GM19324 (cell line): ENCODE measurements around the gene CACNA1I.
"Not testable (repeated sequence)": the region's sequence is repeated elsewhere in the genome, so short reads cannot be mapped to it uniquely, and the experiment has no call there.

ENCODE experiments used
- ATAC-seq: cut with Tn5 transposase; IDR thresholded peaks from one replicate; pipeline ENCODE4 v1.9.1; 2021; ENCODE audit warnings: mild to moderate bottlenecking, moderate library complexity; ENCODE audit not compliant: unreplicated experiment, low FRiP score

CACNA1I gene

DNA sequence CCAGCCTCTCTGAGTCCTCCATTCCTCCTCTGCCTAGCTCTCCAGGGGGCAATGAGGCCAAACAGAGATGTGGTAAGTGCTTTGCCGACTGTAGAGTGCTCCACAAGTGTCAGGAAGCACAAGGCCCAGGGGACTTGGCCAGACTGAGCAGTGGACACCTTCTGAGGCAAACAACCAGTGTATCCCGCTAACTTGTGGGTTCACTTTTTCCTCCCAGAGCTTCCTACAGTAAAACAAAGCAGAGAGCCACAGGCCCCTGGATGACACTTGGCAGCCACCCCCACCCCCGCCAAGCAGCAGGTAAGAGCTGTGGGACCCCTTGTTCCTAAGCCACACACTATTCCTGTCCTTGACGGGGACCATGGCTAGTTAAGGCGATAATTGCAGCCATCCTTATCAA is 160.9 kb downstream of the CACNA1I start:
- no peak for ATAC-seq

DNA sequence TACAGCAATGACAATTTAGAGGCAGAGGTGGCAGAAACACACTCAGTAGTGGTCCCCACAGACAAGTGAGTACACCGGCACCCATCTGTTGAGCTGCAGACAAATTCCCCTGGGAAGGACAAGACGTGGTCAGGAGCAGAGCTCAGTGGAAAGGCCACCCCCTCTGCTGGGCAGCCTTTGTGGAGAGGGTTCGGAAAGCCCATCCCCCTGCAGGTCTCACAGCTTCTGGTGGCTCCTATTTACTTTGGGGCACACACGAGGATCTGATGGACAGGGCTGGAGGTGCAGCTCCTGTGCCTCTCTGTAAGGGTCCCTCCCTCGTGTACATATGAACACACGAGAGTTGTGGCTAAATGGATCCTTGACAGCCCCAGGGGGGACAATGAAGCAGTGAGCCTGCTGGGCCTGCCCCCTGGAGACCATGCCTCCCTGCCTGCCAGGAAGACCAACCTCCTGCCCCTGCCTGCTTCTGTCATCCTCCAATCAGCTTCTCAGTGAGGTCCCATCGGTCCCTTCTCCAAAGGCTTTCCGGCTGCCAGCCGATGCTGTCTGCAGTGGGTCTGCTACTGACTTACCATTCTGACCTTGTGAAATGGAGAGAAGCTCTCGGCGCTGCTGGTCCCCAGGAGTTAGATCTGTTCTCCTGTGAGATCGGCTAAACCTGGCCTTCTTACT is 161.5 kb downstream of the CACNA1I start:
- ATAC-seq = no peak

DNA sequence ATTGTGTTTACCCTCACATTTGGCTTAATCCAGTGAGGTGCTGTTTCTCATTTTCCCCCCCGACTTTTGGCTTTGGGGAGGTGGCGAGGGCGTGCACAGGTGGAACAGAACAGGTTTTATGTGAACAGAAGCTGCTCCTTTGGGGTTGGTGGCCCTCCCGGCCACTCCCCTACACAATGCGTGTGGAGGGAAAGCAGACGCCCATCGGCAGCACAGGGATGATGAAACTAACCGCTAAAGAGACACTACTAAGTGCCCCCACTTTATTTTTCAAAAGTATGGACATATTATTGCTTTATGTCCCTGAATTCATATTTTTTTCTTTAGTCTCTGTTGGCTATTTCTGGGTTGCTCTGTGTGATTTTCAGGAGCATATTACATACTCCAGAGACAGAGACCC is 162.1 kb downstream of the CACNA1I start:
- no peak for ATAC-seq

DNA sequence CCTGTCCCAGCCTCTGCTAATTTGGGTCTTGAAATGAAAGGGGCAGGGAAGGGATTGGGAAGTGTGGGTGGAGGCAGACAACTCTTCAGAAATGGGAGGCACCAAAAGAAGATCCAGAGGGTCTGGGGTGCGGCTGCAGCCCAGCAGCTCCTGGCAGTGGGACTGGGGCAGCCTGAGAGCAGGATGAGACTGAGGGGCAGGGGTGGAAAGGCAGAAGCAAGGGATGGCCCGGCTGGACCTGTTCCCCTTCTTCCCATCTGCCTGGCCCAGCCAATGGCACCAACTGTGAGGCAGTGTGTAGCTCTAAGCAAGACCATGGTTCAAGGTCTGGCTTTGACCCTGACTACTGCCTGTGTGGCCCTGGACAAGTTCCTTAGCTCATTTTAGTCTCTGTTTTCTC is 162.6 kb downstream of the CACNA1I start:
- ATAC-seq = no peak

DNA sequence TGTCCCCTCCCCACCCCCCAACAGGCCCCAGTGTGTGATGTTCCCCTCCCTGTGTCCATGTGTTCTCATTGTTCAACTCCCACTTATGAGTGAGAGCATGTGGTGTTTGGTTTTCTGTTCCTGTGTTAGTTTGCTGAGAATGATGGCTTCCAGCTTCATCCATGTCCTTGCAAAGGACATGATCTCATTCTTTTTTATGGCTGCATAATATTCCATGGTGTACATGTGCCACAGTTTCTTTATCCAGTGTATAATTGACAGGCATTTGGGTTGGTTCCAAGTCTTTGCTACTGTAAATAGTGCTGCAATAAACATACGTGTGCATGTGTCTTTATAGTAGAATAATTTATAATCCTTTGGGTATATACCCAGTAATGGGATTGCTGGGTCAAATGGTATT is 163.5 kb downstream of the CACNA1I start:
- ATAC-seq = not testable (repeated sequence)

DNA sequence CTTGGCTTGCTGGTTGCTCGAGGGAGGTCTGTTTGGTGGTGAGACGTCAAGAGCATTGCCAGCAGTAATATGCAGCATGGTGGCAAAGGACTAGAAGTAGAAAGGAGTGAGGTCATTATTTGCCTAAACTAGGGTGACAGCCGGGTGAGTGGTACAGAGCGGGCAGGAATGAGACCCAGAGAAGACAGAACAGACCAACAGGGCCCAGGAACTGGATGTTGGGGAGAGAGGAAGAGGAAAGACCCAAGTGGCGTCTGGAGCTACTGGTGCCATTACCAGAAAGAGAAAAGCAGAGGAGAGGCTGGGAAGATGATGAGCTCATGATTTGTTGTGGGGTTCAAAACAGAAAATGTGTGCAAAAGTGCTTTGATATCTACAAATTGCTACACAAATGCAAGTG is 164.3 kb downstream of the CACNA1I start:
- ATAC-seq = no peak

DNA sequence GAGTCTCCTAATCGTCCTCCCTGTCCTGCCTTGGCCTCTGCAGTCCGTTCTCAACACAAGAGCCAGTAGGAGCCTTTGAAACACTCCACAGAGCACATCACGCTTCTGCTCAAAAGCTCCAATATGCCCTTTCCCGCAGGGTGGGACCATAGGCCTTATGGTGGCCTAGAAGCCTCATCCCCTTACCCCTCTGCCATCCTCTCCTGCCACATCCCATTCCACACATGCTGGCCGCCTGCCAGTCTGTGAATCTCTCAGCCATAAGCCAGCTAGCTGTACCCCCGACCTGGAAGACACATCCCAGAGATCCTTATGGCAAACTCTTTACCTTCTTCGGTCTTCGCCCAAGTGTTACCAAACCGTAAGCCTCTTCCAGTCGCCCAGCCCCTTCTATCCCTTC is 165.2 kb downstream of the CACNA1I start:
- no peak for ATAC-seq

DNA sequence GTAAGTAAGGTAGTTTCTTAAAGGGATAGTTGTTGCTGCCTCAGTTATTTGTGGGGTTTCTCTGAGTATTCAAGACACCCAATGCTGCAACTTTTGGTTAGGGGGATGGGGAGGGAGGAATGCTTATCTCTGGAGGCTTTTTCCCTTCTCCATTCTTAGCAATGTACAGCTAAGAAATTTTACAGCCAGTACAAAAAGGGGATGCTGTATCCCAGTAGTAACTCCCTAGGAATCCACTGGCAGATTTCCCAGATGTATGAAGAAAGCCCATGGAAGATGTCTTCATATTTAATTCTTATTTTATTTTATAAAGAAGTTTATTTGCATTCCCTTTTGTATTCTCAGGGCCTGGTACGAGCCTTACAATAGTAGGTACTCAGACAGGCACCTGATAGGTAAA is 168.2 kb downstream of the CACNA1I start:
- no peak for ATAC-seq
